Epithelial cell of proximal tubule (primary cell): ENCODE data around the gene THOC2. TPM values are rescaled to one million over a fixed set of nuclear protein-coding genes. Genes with fewer than 3 reads are reported as not detected.

Source experiments
- DNase-seq: peaks from one replicate; pipeline ENCODE4 v3.0.0-alpha.2; 2011; ENCODE audit warnings: low read depth
- H3K4me3 ChIP-seq: 2 replicates; pipeline ENCODE4 v1.5.1; 2011; ENCODE audit warnings: low read depth, mild to moderate bottlenecking, low read length
- CTCF ChIP-seq: conservative IDR thresholded peaks from 2 replicates; pipeline ENCODE4 v1.5.1; 2012; ENCODE audit warnings: low read depth, mild to moderate bottlenecking, low read length
- total RNA-seq: library from RNA; depleted of rRNA; stranded (reverse); fragments of >200 nt; gene quantifications from 2 replicates; pipeline ENCODE4 v1.2.3, GENCODE V29; 2015

THOC2 gene
- total RNA-seq, 1 donor from 2014 or later: 47.4 TPM

- no peak for TF ChIP-seq CTCF
- no peak for DNase-seq
- no peak overlapping the region for H3K4me3 ChIP-seq
Measured at GRCh38 chrX:123756320-123756719, 23.5 kb upstream of the THOC2 start.

GRCh38 chrX:123755107-123755506, 22.3 kb upstream of the THOC2 start:
- TF ChIP-seq CTCF: no peak
- no peak overlapping the region for H3K4me3 ChIP-seq
- DNase-seq: no peak

- no peak for TF ChIP-seq CTCF
- no peak overlapping the region for H3K4me3 ChIP-seq
- DNase-seq: no peak
Measured at GRCh38 chrX:123753656-123754350, 21.0 kb upstream of the THOC2 start.

- H3K4me3 ChIP-seq: no peak overlapping the region
- no peak for DNase-seq
- TF ChIP-seq CTCF: no peak
Measured at GRCh38 chrX:123749643-123750042, 16.8 kb upstream of the THOC2 start.

GRCh38 chrX:123745511-123745910, 12.7 kb upstream of the THOC2 start:
- TF ChIP-seq CTCF: no peak
- no peak for DNase-seq
- H3K4me3 ChIP-seq: no peak overlapping the region

GRCh38 chrX:123743312-123743711, 10.5 kb upstream of the THOC2 start:
- no peak overlapping the region for H3K4me3 ChIP-seq
- TF ChIP-seq CTCF: no peak
- no peak for DNase-seq

- no peak for DNase-seq
- no peak for TF ChIP-seq CTCF
- H3K4me3 ChIP-seq: no peak overlapping the region
Measured at GRCh38 chrX:123742440-123742839, 9.6 kb upstream of the THOC2 start.
